ENCODE measurements around the gene ASTN2. TPM values are rescaled to one million over a fixed set of nuclear protein-coding genes. Genes with fewer than 3 reads are reported as not detected.
"Not testable (repeated sequence)": the region's sequence is repeated elsewhere in the genome, so short reads cannot be mapped to it uniquely, and the experiment has no call there.

ASTN2 gene
- total RNA-seq, 1 donor from 2014 or later: 2.3 TPM

- intact Hi-C loops (cut with DNase I): no loop called here
- TF ChIP-seq CTCF (IDR thresholded peaks at IDR 0.05): no peak
- Histone ChIP-seq H3K4me1 (no peaks in the 10 kb centered on the region), H3K36me3 (no peaks in the 10 kb centered on the region), H3K9me3 (no peaks in the 10 kb centered on the region), H3K27ac (no peak overlapping the region), H3K27me3 (no peaks in the 10 kb centered on the region), H3K4me3 (no peak overlapping the region)
- no peak for DNase-seq (ENCODE audit: low spot score in 2 of 2)
Observed at GRCh38 chr9:116927726-116928125, 487.1 kb downstream of the ASTN2 start.

- H3K9me3 ChIP-seq: no peaks in the 10 kb centered on the region
- no peaks in the 10 kb centered on the region for H3K36me3 ChIP-seq
- no peak for DNase-seq (ENCODE audit: low spot score in 2 of 2)
- no peaks in the 10 kb centered on the region for H3K4me1 ChIP-seq
- intact Hi-C loops (cut with DNase I): no loop called here
- no peak overlapping the region for H3K27ac ChIP-seq
- H3K4me3 ChIP-seq: no peak overlapping the region
- H3K27me3 ChIP-seq: no peaks in the 10 kb centered on the region
- no peak for TF ChIP-seq CTCF (IDR thresholded peaks at IDR 0.05)
Observed at GRCh38 chr9:116925121-116925520, 489.7 kb downstream of the ASTN2 start.

- H3K27ac ChIP-seq: no peak overlapping the region
- no peak for TF ChIP-seq CTCF (IDR thresholded peaks at IDR 0.05)
- intact Hi-C loops (cut with DNase I): no loop called here
- H3K27me3 ChIP-seq: no peaks in the 10 kb centered on the region
- no peaks in the 10 kb centered on the region for H3K36me3 ChIP-seq
- no peak overlapping the region for H3K4me3 ChIP-seq
- no peak for DNase-seq (ENCODE audit: low spot score in 2 of 2)
- no peaks in the 10 kb centered on the region for H3K9me3 ChIP-seq
- H3K4me1 ChIP-seq: no peaks in the 10 kb centered on the region
Observed at GRCh38 chr9:116924462-116925110, 490.3 kb downstream of the ASTN2 start.

DNA sequence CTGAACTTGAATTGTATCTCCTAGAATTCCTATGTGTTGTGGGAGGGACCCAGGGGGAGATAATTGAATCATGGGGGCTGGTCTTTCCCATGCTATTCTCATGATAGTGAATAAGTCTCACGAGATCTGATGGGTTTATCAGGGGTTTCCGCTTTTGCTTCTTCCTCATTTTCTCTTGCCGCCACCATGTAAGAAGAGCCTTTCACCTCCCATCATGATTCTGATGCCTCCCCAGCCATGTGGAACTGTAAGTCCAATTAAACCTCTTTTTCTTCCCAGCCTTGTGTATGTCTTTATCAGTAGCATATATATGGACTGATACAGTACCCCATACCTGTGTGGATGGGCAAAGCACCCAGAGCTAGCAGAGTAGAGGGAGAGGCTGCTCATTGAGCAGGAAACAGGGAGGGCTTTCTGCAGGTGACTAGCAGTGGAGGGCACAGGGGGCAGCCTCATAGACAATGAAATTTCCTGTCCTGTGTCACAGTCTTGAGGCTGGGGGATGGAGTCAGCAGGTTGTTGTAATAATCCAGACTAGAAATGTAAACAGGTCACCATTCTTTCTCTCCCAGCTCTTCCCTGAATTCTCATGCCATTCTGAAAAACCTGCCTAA is 496.9 kb downstream of the ASTN2 start:
- intact Hi-C loops (cut with DNase I); DNase-seq (ENCODE audit: low spot score in 2 of 2); H3K4me3 ChIP-seq; H3K27me3 ChIP-seq; H3K36me3 ChIP-seq; H3K9me3 ChIP-seq; H3K4me1 ChIP-seq; H3K27ac ChIP-seq: not testable (repeated sequence)

- H3K4me3 ChIP-seq: no peak overlapping the region
- no peak overlapping the region for H3K27ac ChIP-seq
- H3K36me3 ChIP-seq: no peaks in the 10 kb centered on the region
- H3K27me3 ChIP-seq: no peaks in the 10 kb centered on the region
- H3K9me3 ChIP-seq: no peaks in the 10 kb centered on the region
- no peaks in the 10 kb centered on the region for H3K4me1 ChIP-seq
- TF ChIP-seq CTCF (IDR thresholded peaks at IDR 0.05): no peak
- intact Hi-C loops (cut with DNase I): no loop called here
- DNase-seq (ENCODE audit: low spot score in 2 of 2): no peak
Observed at GRCh38 chr9:116913536-116913935, 501.3 kb downstream of the ASTN2 start.

- Histone ChIP-seq H3K4me3 (no peak overlapping the region), H3K27me3 (no peaks in the 10 kb centered on the region), H3K36me3 (no peaks in the 10 kb centered on the region), H3K27ac (no peak overlapping the region), H3K9me3 (no peaks in the 10 kb centered on the region), H3K4me1 (no peaks in the 10 kb centered on the region)
- DNase-seq (ENCODE audit: low spot score in 2 of 2): no peak
- intact Hi-C loops (cut with DNase I): no loop called here
- no peak for TF ChIP-seq CTCF (IDR thresholded peaks at IDR 0.05)
Observed at GRCh38 chr9:116910201-116910600, 504.7 kb downstream of the ASTN2 start.

Measured in ascending aorta (tissue), 2 donors.